Heart left ventricle (tissue), 13 donors: ENCODE data around the gene NCAPD3.

Source experiments
- CTCF ChIP-seq, 12 donors: fragments of 200-600 bp; sonication (generic) in 4 of 12; IDR thresholded peaks; one replicate each; pipeline versions ENCODE4 v1.5.0 to v1.8.0; 2018 to 2022; ENCODE audit warnings: antibody characterized with exemption in 12 of 12, mild to moderate bottlenecking in 5 of 12
- POLR2A ChIP-seq, 2 donors: fragments of 450-650 bp; IDR thresholded peaks; one replicate each; pipeline ENCODE4 v1.6.1; 2017; ENCODE audit warnings: antibody characterized with exemption in 2 of 2, mild to moderate bottlenecking in 2 of 2, moderate library complexity in 2 of 2
- donor health status: ischemic (EF 13 %, LVEDD 7.1; RV severe dilation, severe dysfunction).
- donor health status: DM: no; HTN: yes; CAD: no.
- donor health status: DM: no; HTN: no; CAD: no.
- donor health status: ischemic (EF 25% LVEDD 6.9; RV normal size, moderate dysfunction).
- donor health status: ischemic (EF 25% LVEDD 5.7; RV mildly dilated, moderate dysfunction).
- donor health status: ischemic (EF 35%, LVEDD 5.7; RV mildly dilated, moderate dysfunction).
- donor health status: nonischemic (EF 11% LVEDD 7.7; RV severe dilation, severe dysfunction).
- donor health status: DM: yes; HTN: yes; CAD: no.
- donor health status: PGD.
- donor health status: ischemic (EF 29% LVEDD 5.4; RV normal size, mild dysfunction).
- donor health status: nonischemic (EF 23%, LVEDD 6.1; RV moderate dilation, normal function).

DNA sequence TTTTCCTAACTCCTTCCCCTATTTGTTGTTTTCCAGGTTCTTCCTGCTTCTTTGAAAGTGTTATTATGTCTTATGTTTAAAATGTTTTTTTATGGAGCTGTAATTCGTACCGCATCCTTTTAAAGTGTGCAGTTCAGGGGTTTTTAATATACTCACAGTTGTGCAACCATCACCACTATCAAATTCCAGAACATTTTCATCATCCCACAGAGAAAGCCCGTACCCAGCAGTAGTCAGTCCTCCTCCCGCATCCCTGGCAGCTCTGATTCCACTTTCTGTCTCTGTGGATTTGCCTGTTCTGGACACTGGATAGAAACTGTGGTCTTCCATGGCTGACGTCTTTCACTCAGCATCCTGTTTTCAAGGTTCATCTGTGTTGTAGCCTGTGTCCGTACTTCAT is 81.2 kb downstream of the NCAPD3 start:
- TF ChIP-seq POLR2A (IDR thresholded peaks at IDR 0.05) (no peak), CTCF (IDR thresholded peaks at IDR 0.05) (no peak)
